Thyroid gland (tissue), 4 donors: ENCODE results near the gene OR2AT4.

Source experiments
- CTCF ChIP-seq, 6 experiments: fragments of 200-600 bp in 3 of 6; fragments of 450-650 bp in 3 of 6; sonication (generic) in 3 of 6; IDR thresholded peaks; one replicate each; pipeline ENCODE4 v1.5.1; 2016 to 2019; ENCODE audit warnings: antibody characterized with exemption in 6 of 6, mild to moderate bottlenecking in 2 of 6, inconsistent platforms in 1 of 6, moderate library complexity in 1 of 6
- POLR2A ChIP-seq, 2 donors: fragments of 450-650 bp; IDR thresholded peaks; one replicate each; pipeline ENCODE4 v1.6.1; 2017; ENCODE audit warnings: antibody characterized with exemption in 2 of 2, mild to moderate bottlenecking in 2 of 2, moderate library complexity in 1 of 2

DNA sequence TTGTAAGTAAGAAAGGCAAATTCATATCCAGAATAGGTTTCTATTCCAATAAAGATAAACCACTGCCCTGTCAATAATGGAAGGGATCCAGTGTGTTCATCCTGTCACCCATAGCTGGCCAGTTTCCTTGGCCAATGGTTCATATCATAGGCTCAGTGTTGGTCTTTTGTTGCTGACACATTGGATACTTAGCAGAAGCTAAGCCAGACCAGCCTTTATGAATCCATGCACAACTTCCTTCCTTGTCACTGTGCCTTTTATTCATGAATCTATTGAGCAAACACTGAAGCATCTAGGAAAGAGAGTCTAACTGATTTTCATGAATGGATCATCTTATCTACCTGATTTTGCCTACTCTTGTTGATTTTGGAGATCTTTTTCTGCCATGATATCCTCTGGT lies 20.0 kb downstream of the OR2AT4 start:
- no peak for TF ChIP-seq CTCF (IDR thresholded peaks at IDR 0.05)
- no peak for TF ChIP-seq POLR2A (IDR thresholded peaks at IDR 0.05)
